NCI-H2196 treated with DMSO at 0.1 percent for 48 hours (cell line): ENCODE results near the gene DPAGT1.
"Not testable (repeated sequence)": the region's sequence is repeated elsewhere in the genome, so short reads cannot be mapped to it uniquely, and the experiment has no call there.

Experiments
- DNase-seq: peaks from one replicate; lab custom pipeline; 2025; ENCODE audit not compliant: unreplicated experiment; lab: John Stamatoyannopoulos, UW

Gene DPAGT1

GRCh38 chr11:119116235-119116594, 14.6 kb upstream of the DPAGT1 start:
- DNase-seq = no peak

- DNase-seq = no peak
Measured at GRCh38 chr11:119115484-119116234, 14.0 kb upstream of the DPAGT1 start.

GRCh38 chr11:119114351-119114750, 12.7 kb upstream of the DPAGT1 start:
- DNase-seq = no peak

- DNase-seq = no peak
Measured at GRCh38 chr11:119113716-119114115, 12.1 kb upstream of the DPAGT1 start.

- DNase-seq = no peak
Measured at GRCh38 chr11:119112314-119113020, 10.8 kb upstream of the DPAGT1 start.

- DNase-seq = no peak
Measured at GRCh38 chr11:119111361-119111925, 9.8 kb upstream of the DPAGT1 start.

GRCh38 chr11:119110439-119110838, 8.8 kb upstream of the DPAGT1 start:
- DNase-seq = no peak

GRCh38 chr11:119109843-119110242, 8.2 kb upstream of the DPAGT1 start:
- DNase-seq = no peak

- DNase-seq = no peak
Measured at GRCh38 chr11:119108857-119109221, 7.2 kb upstream of the DPAGT1 start.

GRCh38 chr11:119108146-119108856, 6.6 kb upstream of the DPAGT1 start:
- DNase-seq = peak; percentile 10

GRCh38 chr11:119107538-119108145, 6.0 kb upstream of the DPAGT1 start:
- no peak for DNase-seq

- peak; percentile 80 for DNase-seq
Measured at GRCh38 chr11:119106564-119107537, 5.2 kb upstream of the DPAGT1 start, which contains the start of gene C2CD2L. TSS of gene C2CD2L (plus strand) at chr11:119107344. CDS start at chr11:119107742, 398 bp downstream.

- DNase-seq = no peak
Measured at GRCh38 chr11:119103793-119104192, 2.1 kb upstream of the DPAGT1 start.

- not testable (repeated sequence) for DNase-seq
Measured at GRCh38 chr11:119103161-119103664, 1.6 kb upstream of the DPAGT1 start.

GRCh38 chr11:119100994-119101758, 477 bp downstream of the DPAGT1 start:
- no peak for DNase-seq

- peak; percentile 31 for DNase-seq
Measured at GRCh38 chr11:119100246-119100970, 1.2 kb downstream of the DPAGT1 start.

GRCh38 chr11:119099711-119100110, 1.9 kb downstream of the DPAGT1 start:
- DNase-seq = no peak
